Measurements from ENCODE around the gene RAET1L. TPM values are rescaled to one million over a fixed set of nuclear protein-coding genes. Genes with fewer than 3 reads are reported as not detected.

The RAET1L gene
- total and polyA plus RNA-seq, 10 of the 15 experiments (the other 5 are each of a cell fraction or from before 2014, with no cell fraction given): not detected

GRCh38 chr6:150068720-150069648, 43.7 kb upstream of the RAET1L start, which contains the start of gene ULBP3 (continued):
- TF ChIP-seq REST (IDR thresholded peaks at IDR 0.05; ENCODE audit: low read depth, low read length) (no peak), EZH2 (IDR thresholded peaks at IDR 0.05; ENCODE audit: borderline replicate concordance, control insufficient read depth, low read depth, low read length) (no peak), MTA3 (IDR thresholded peaks at IDR 0.05; ENCODE audit: borderline replicate concordance, low read length) (no peak), ETV6 (conservative IDR thresholded peaks at IDR 0.05 in 1 of 2, IDR thresholded peaks at IDR 0.05 in 1 of 2; ENCODE audit: borderline replicate concordance in 1 of 2, low read depth in 1 of 2) (no peak), CREM (IDR thresholded peaks at IDR 0.05; ENCODE audit: low read depth) (no peak), ZBTB4 (CRISPR knock-in tag; IDR thresholded peaks at IDR 0.05) (no peak), RELB (IDR thresholded peaks at IDR 0.05; ENCODE audit: low read depth) (no peak), ZNF384 (IDR thresholded peaks at IDR 0.05; ENCODE audit: borderline replicate concordance, low read depth, low read length) (no peak), YY1 (IDR thresholded peaks at IDR 0.05; ENCODE audit: low read depth, low read length) (peak; percentile 55), BACH1 (IDR thresholded peaks at IDR 0.05; ENCODE audit: borderline replicate concordance) (no peak), KLF5 (IDR thresholded peaks at IDR 0.05; ENCODE audit: partially characterized antibody) (no peak), CHD2 (IDR thresholded peaks at IDR 0.05; ENCODE audit: borderline replicate concordance, low read depth, low read length) (peak; percentile 45; the same call in 1 of the 2 replicates), NFXL1 (IDR thresholded peaks at IDR 0.05; ENCODE audit: borderline replicate concordance) (no peak)
